ENCODE measurements around the gene CSMD2. TPM values are rescaled to one million over a fixed set of nuclear protein-coding genes. Genes with fewer than 3 reads are reported as not detected.
"Not testable (repeated sequence)": the region's sequence is repeated elsewhere in the genome, so short reads cannot be mapped to it uniquely, and the experiment has no call there.

CSMD2 gene
- under 1 TPM; 0.02 to 0.08 TPM for polyA plus RNA-seq

- WGBS, 2 donors: 1% methylated on average over 64 to 78 of the region's 78 CpGs
- peak within 1 kb of the TSS; percentile 16 to 36 for H3K4me3 ChIP-seq (ENCODE audit: low read depth in 1 of 2, low read length in 2 of 2)
- peaks cover 11 to 13% of the 10 kb centered on the region in 2 donors for H3K4me1 ChIP-seq (ENCODE audit: control insufficient read depth in 2 of 2, insufficient read depth in 2 of 2, low read length in 1 of 2)
- H3K27me3 ChIP-seq (ENCODE audit: control insufficient read depth in 1 of 2, insufficient read depth in 2 of 2, low read length in 2 of 2): peaks cover 0 to 26% of the 10 kb centered on the region in 2 donors
- no peak within 1 kb of the TSS for H3K27ac ChIP-seq (ENCODE audit: low read depth in 2 of 2, low read length in 1 of 2)
- H3K9me3 ChIP-seq (ENCODE audit: control insufficient read depth in 2 of 2, insufficient read depth in 1 of 2, low read depth in 1 of 2, low read length in 1 of 2): no peaks in the 10 kb centered on the region
- H3K36me3 ChIP-seq (ENCODE audit: control insufficient read depth in 2 of 2, insufficient read depth in 2 of 2, low read length in 1 of 2): no peaks in the 10 kb centered on the region
Measured at GRCh38 chr1:34164771-34165391, at the start of gene CSMD2. CSMD2 (minus strand) TSS chr1:34165230; CDS start chr1:34165097, 133 bp downstream.

- no peaks in the 10 kb centered on the region for H3K27me3 ChIP-seq (ENCODE audit: control insufficient read depth in 1 of 2, insufficient read depth in 2 of 2, low read length in 2 of 2)
- no peaks in the 10 kb centered on the region for H3K4me1 ChIP-seq (ENCODE audit: control insufficient read depth in 2 of 2, insufficient read depth in 2 of 2, low read length in 1 of 2)
- H3K27ac ChIP-seq (ENCODE audit: low read depth in 2 of 2, low read length in 1 of 2): no peak overlapping the region
- no peak overlapping the region for H3K4me3 ChIP-seq (ENCODE audit: low read depth in 1 of 2, low read length in 2 of 2)
- WGBS, 2 donors: 35 to 38% methylated on average over 3 of the region's 3 CpGs
- H3K9me3 ChIP-seq (ENCODE audit: control insufficient read depth in 2 of 2, insufficient read depth in 1 of 2, low read depth in 1 of 2, low read length in 1 of 2): no peaks in the 10 kb centered on the region
- H3K36me3 ChIP-seq (ENCODE audit: control insufficient read depth in 2 of 2, insufficient read depth in 2 of 2, low read length in 1 of 2): no peaks in the 10 kb centered on the region
Measured at GRCh38 chr1:34213956-34214355, 48.9 kb upstream of the CSMD2 start.

- Histone ChIP-seq H3K4me1 (ENCODE audit: control insufficient read depth in 2 of 2, insufficient read depth in 2 of 2, low read length in 1 of 2) (no peaks in the 10 kb centered on the region), H3K27me3 (ENCODE audit: control insufficient read depth in 1 of 2, insufficient read depth in 2 of 2, low read length in 2 of 2) (no peaks in the 10 kb centered on the region), H3K27ac (ENCODE audit: low read depth in 2 of 2, low read length in 1 of 2) (no peak overlapping the region), H3K9me3 (ENCODE audit: control insufficient read depth in 2 of 2, insufficient read depth in 1 of 2, low read depth in 1 of 2, low read length in 1 of 2) (no peaks in the 10 kb centered on the region), H3K36me3 (ENCODE audit: control insufficient read depth in 2 of 2, insufficient read depth in 2 of 2, low read length in 1 of 2) (no peaks in the 10 kb centered on the region), H3K4me3 (ENCODE audit: low read depth in 1 of 2, low read length in 2 of 2) (no peak overlapping the region)
- WGBS, 2 donors: 89 to 93% methylated on average over 4 of the region's 4 CpGs
Measured at GRCh38 chr1:34212673-34213072, 47.6 kb upstream of the CSMD2 start.

- Histone ChIP-seq H3K4me1 (ENCODE audit: control insufficient read depth in 2 of 2, insufficient read depth in 2 of 2, low read length in 1 of 2) (no peaks in the 10 kb centered on the region), H3K9me3 (ENCODE audit: control insufficient read depth in 2 of 2, insufficient read depth in 1 of 2, low read depth in 1 of 2, low read length in 1 of 2) (no peaks in the 10 kb centered on the region), H3K27ac (ENCODE audit: low read depth in 2 of 2, low read length in 1 of 2) (no peak overlapping the region), H3K4me3 (ENCODE audit: low read depth in 1 of 2, low read length in 2 of 2) (no peak overlapping the region), H3K36me3 (ENCODE audit: control insufficient read depth in 2 of 2, insufficient read depth in 2 of 2, low read length in 1 of 2) (no peaks in the 10 kb centered on the region), H3K27me3 (ENCODE audit: control insufficient read depth in 1 of 2, insufficient read depth in 2 of 2, low read length in 2 of 2) (no peaks in the 10 kb centered on the region)
- 80 to 85% methylated on average over 1 of the region's 1 CpG for WGBS, 2 donors
Measured at GRCh38 chr1:34199927-34200326, 34.9 kb upstream of the CSMD2 start.

- H3K9me3 ChIP-seq (ENCODE audit: control insufficient read depth in 2 of 2, insufficient read depth in 1 of 2, low read depth in 1 of 2, low read length in 1 of 2): peaks cover 3% of the 10 kb centered on the region in 2 donors
- WGBS, 2 donors: 56 to 62% methylated on average over 3 of the region's 3 CpGs
- peaks cover 0 to 2% of the 10 kb centered on the region in 2 donors for H3K4me1 ChIP-seq (ENCODE audit: control insufficient read depth in 2 of 2, insufficient read depth in 2 of 2, low read length in 1 of 2)
- no peak overlapping the region for H3K27ac ChIP-seq (ENCODE audit: low read depth in 2 of 2, low read length in 1 of 2)
- H3K36me3 ChIP-seq (ENCODE audit: control insufficient read depth in 2 of 2, insufficient read depth in 2 of 2, low read length in 1 of 2): no peaks in the 10 kb centered on the region
- no peak overlapping the region for H3K4me3 ChIP-seq (ENCODE audit: low read depth in 1 of 2, low read length in 2 of 2)
- H3K27me3 ChIP-seq (ENCODE audit: control insufficient read depth in 1 of 2, insufficient read depth in 2 of 2, low read length in 2 of 2): no peaks in the 10 kb centered on the region
Measured at GRCh38 chr1:34192621-34193020, 27.6 kb upstream of the CSMD2 start.

- H3K4me3 ChIP-seq (ENCODE audit: low read depth in 1 of 2, low read length in 2 of 2): no peak overlapping the region
- H3K36me3 ChIP-seq (ENCODE audit: control insufficient read depth in 2 of 2, insufficient read depth in 2 of 2, low read length in 1 of 2): no peaks in the 10 kb centered on the region
- 58 to 63% methylated on average over 2 of the region's 2 CpGs for WGBS, 2 donors
- peaks cover 0 to 2% of the 10 kb centered on the region in 2 donors for H3K4me1 ChIP-seq (ENCODE audit: control insufficient read depth in 2 of 2, insufficient read depth in 2 of 2, low read length in 1 of 2)
- no peaks in the 10 kb centered on the region for H3K27me3 ChIP-seq (ENCODE audit: control insufficient read depth in 1 of 2, insufficient read depth in 2 of 2, low read length in 2 of 2)
- H3K9me3 ChIP-seq (ENCODE audit: control insufficient read depth in 2 of 2, insufficient read depth in 1 of 2, low read depth in 1 of 2, low read length in 1 of 2): peaks cover 3% of the 10 kb centered on the region in 2 donors
- H3K27ac ChIP-seq (ENCODE audit: low read depth in 2 of 2, low read length in 1 of 2): no peak overlapping the region
Measured at GRCh38 chr1:34190692-34191091, 25.7 kb upstream of the CSMD2 start.

- peaks cover 0 to 2% of the 10 kb centered on the region in 2 donors for H3K4me1 ChIP-seq (ENCODE audit: control insufficient read depth in 2 of 2, insufficient read depth in 2 of 2, low read length in 1 of 2)
- peaks cover 3% of the 10 kb centered on the region in 2 donors for H3K9me3 ChIP-seq (ENCODE audit: control insufficient read depth in 2 of 2, insufficient read depth in 1 of 2, low read depth in 1 of 2, low read length in 1 of 2)
- no peak overlapping the region for H3K27ac ChIP-seq (ENCODE audit: low read depth in 2 of 2, low read length in 1 of 2)
- H3K27me3 ChIP-seq (ENCODE audit: control insufficient read depth in 1 of 2, insufficient read depth in 2 of 2, low read length in 2 of 2): no peaks in the 10 kb centered on the region
- 65 to 73% methylated on average over 4 of the region's 4 CpGs for WGBS, 2 donors
- H3K4me3 ChIP-seq (ENCODE audit: low read depth in 1 of 2, low read length in 2 of 2): no peak overlapping the region
- no peaks in the 10 kb centered on the region for H3K36me3 ChIP-seq (ENCODE audit: control insufficient read depth in 2 of 2, insufficient read depth in 2 of 2, low read length in 1 of 2)
Measured at GRCh38 chr1:34188985-34189384, 24.0 kb upstream of the CSMD2 start.

- Histone ChIP-seq H3K36me3 (ENCODE audit: control insufficient read depth in 2 of 2, insufficient read depth in 2 of 2, low read length in 1 of 2) (no peaks in the 10 kb centered on the region), H3K4me3 (ENCODE audit: low read depth in 1 of 2, low read length in 2 of 2) (no peak overlapping the region), H3K27me3 (ENCODE audit: control insufficient read depth in 1 of 2, insufficient read depth in 2 of 2, low read length in 2 of 2) (no peaks in the 10 kb centered on the region), H3K27ac (ENCODE audit: low read depth in 2 of 2, low read length in 1 of 2) (no peak overlapping the region), H3K9me3 (ENCODE audit: control insufficient read depth in 2 of 2, insufficient read depth in 1 of 2, low read depth in 1 of 2, low read length in 1 of 2) (peaks cover 3% of the 10 kb centered on the region in 2 donors), H3K4me1 (ENCODE audit: control insufficient read depth in 2 of 2, insufficient read depth in 2 of 2, low read length in 1 of 2) (peaks cover 0 to 2% of the 10 kb centered on the region in 2 donors)
- WGBS, 2 donors: 12 to 13% methylated on average over 8 of the region's 8 CpGs
Measured at GRCh38 chr1:34188418-34188817, 23.4 kb upstream of the CSMD2 start.

GRCh38 chr1:34186741-34187494 lies 21.9 kb upstream of the CSMD2 start:
- Histone ChIP-seq H3K4me1 (ENCODE audit: control insufficient read depth in 2 of 2, insufficient read depth in 2 of 2, low read length in 1 of 2) (peaks cover 0 to 2% of the 10 kb centered on the region in 2 donors), H3K27ac (ENCODE audit: low read depth in 2 of 2, low read length in 1 of 2) (no peak overlapping the region), H3K4me3 (ENCODE audit: low read depth in 1 of 2, low read length in 2 of 2) (no peak overlapping the region), H3K27me3 (ENCODE audit: control insufficient read depth in 1 of 2, insufficient read depth in 2 of 2, low read length in 2 of 2) (no peaks in the 10 kb centered on the region), H3K9me3 (ENCODE audit: control insufficient read depth in 2 of 2, insufficient read depth in 1 of 2, low read depth in 1 of 2, low read length in 1 of 2) (peaks cover 3% of the 10 kb centered on the region in 2 donors), H3K36me3 (ENCODE audit: control insufficient read depth in 2 of 2, insufficient read depth in 2 of 2, low read length in 1 of 2) (no peaks in the 10 kb centered on the region)
- 80 to 83% methylated on average over 12 of the region's 12 CpGs for WGBS, 2 donors

- H3K36me3 ChIP-seq (ENCODE audit: control insufficient read depth in 2 of 2, insufficient read depth in 2 of 2, low read length in 1 of 2); H3K27me3 ChIP-seq (ENCODE audit: control insufficient read depth in 1 of 2, insufficient read depth in 2 of 2, low read length in 2 of 2): not testable (repeated sequence)
- 72 to 77% methylated on average over 4 of the region's 4 CpGs for WGBS, 2 donors
Measured at GRCh38 chr1:34183381-34183780, 18.4 kb upstream of the CSMD2 start.

More at GRCh38 chr1:34183381-34183780, 18.4 kb upstream of the CSMD2 start:
- not testable (repeated sequence) for H3K4me3 ChIP-seq (ENCODE audit: low read depth in 1 of 2, low read length in 2 of 2); H3K27ac ChIP-seq (ENCODE audit: low read depth in 2 of 2, low read length in 1 of 2); H3K9me3 ChIP-seq (ENCODE audit: control insufficient read depth in 2 of 2, insufficient read depth in 1 of 2, low read depth in 1 of 2, low read length in 1 of 2); H3K4me1 ChIP-seq (ENCODE audit: control insufficient read depth in 2 of 2, insufficient read depth in 2 of 2, low read length in 1 of 2)
